Kidney epithelial cell (primary cell): ENCODE results near the gene BPIFB1. TPM values are rescaled to one million over a fixed set of nuclear protein-coding genes. Genes with fewer than 3 reads are reported as not detected.

Source experiments
- DNase-seq: peaks from one replicate; pipeline ENCODE4 v3.0.0-alpha.2; 2010; ENCODE audit warnings: low read depth
- H3K27me3 ChIP-seq: 2 replicates; pipeline ENCODE4 v1.6.0; 2011; ENCODE audit warnings: low read length; ENCODE audit not compliant: control insufficient read depth, insufficient read depth
- H3K36me3 ChIP-seq: 2 replicates; pipeline ENCODE4 v1.5.1; 2011; ENCODE audit warnings: low read length; ENCODE audit not compliant: control insufficient read depth, insufficient read depth
- H3K4me3 ChIP-seq: 2 replicates; pipeline ENCODE4 v1.5.1; 2011; ENCODE audit warnings: low read depth, mild to moderate bottlenecking, control low read depth, low read length
- total RNA-seq: library from RNA; depleted of rRNA; stranded (reverse); fragments of >200 nt; gene quantifications from 2 replicates; pipeline ENCODE4 v1.2.3, GENCODE V29; 2015
- TF ChIP-seq, protein P1 (sequence below): IDR thresholded peaks from 2 replicates; pipeline ENCODE4 v1.5.1; 2011; ENCODE audit warnings: mild to moderate bottlenecking, moderate library complexity, low read length, control low read depth, inconsistent platforms; ENCODE audit not compliant: insufficient read depth, poor library complexity, severe bottlenecking

The BPIFB1 gene
- total RNA-seq, 1 donor from 2014 or later = not detected

DNA sequence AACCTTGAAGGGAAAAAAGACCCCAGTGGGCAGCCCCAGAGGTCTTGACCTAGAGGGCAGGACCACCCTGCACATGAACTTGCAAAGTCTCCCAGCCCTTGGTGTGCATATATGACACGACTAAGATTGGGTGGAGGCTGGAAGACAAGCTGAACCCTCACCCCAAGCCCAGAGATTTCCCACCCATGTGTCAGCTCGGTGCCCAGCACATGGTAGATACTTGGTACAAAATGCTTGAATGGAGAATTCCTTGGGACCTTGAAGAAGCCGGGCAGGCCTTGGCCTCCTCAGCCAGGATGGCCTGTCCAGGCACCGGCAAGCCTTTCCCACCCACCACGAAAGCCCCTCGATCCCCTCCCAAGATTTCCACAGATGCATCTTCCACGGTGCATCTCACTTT lies 50.6 kb downstream of the BPIFB1 start:
- no peak for DNase-seq
- H3K27me3 ChIP-seq = peaks cover 6% of the 10 kb centered on the region
- TF ChIP-seq, protein P1, sequence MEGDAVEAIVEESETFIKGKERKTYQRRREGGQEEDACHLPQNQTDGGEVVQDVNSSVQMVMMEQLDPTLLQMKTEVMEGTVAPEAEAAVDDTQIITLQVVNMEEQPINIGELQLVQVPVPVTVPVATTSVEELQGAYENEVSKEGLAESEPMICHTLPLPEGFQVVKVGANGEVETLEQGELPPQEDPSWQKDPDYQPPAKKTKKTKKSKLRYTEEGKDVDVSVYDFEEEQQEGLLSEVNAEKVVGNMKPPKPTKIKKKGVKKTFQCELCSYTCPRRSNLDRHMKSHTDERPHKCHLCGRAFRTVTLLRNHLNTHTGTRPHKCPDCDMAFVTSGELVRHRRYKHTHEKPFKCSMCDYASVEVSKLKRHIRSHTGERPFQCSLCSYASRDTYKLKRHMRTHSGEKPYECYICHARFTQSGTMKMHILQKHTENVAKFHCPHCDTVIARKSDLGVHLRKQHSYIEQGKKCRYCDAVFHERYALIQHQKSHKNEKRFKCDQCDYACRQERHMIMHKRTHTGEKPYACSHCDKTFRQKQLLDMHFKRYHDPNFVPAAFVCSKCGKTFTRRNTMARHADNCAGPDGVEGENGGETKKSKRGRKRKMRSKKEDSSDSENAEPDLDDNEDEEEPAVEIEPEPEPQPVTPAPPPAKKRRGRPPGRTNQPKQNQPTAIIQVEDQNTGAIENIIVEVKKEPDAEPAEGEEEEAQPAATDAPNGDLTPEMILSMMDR = no peak
- H3K4me3 ChIP-seq = no peak overlapping the region
- H3K36me3 ChIP-seq = no peaks in the 10 kb centered on the region

DNA sequence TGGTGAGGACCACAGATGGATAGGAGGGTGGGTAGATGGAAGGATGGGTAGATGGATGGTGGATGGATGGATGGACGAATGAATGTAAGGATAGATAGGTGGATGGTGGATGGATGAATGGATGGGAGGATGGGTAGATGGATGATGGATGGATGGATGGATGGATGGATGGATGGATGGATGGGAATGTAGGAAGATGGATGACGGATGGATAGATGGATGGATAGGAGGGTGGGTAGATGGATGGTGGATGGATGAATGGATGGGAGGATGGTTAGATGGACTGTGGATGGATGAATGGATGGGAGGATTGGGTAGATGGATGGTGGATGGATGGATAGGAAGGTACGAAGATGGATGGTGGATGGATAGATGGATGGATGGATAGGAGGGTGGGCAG lies 51.1 kb downstream of the BPIFB1 start:
- TF ChIP-seq, protein P1 = no peak
- Histone ChIP-seq H3K36me3 (no peaks in the 10 kb centered on the region), H3K27me3 (peaks cover 5% of the 10 kb centered on the region), H3K4me3 (no peak overlapping the region)
- DNase-seq = no peak

- Histone ChIP-seq H3K4me3 (no peak overlapping the region), H3K27me3 (peaks cover 3% of the 10 kb centered on the region), H3K36me3 (no peaks in the 10 kb centered on the region)
- TF ChIP-seq, protein P1 = no peak
- DNase-seq = no peak
Measured at GRCh38 chr20:33336375-33336774, 53.4 kb downstream of the BPIFB1 start.

- no peaks in the 10 kb centered on the region for H3K36me3 ChIP-seq
- TF ChIP-seq, protein P1 = no peak
- peaks cover 3% of the 10 kb centered on the region for H3K27me3 ChIP-seq
- no peak for DNase-seq
- H3K4me3 ChIP-seq = no peak overlapping the region
Measured at GRCh38 chr20:33337119-33337518, 54.1 kb downstream of the BPIFB1 start.

GRCh38 chr20:33337531-33338165 lies 54.6 kb downstream of the BPIFB1 start:
- TF ChIP-seq, protein P1 = no peak
- peaks cover 3% of the 10 kb centered on the region for H3K27me3 ChIP-seq
- H3K36me3 ChIP-seq = no peaks in the 10 kb centered on the region
- DNase-seq = no peak
- H3K4me3 ChIP-seq = no peak overlapping the region

- TF ChIP-seq, protein P1 = no peak
- Histone ChIP-seq H3K27me3 (peaks cover 2% of the 10 kb centered on the region), H3K36me3 (no peaks in the 10 kb centered on the region), H3K4me3 (no peak overlapping the region)
- no peak for DNase-seq
Measured at GRCh38 chr20:33338467-33339258, 55.6 kb downstream of the BPIFB1 start.
